MG63 (cell line): ENCODE data around the gene IGSF3. TPM values are rescaled to one million over a fixed set of nuclear protein-coding genes. Genes with fewer than 3 reads are reported as not detected.
"Not testable (repeated sequence)": the region's sequence is repeated elsewhere in the genome, so short reads cannot be mapped to it uniquely, and the experiment has no call there.

ENCODE experiments used
- DNase-seq: peaks from one replicate; pipeline ENCODE4 v3.0.0-alpha.2; 2020
- H3K27me3 ChIP-seq: fragments of 250-450 bp; sonication (Bioruptor Pico); 2 replicates; pipeline ENCODE4 v1.5.1; 2020; ENCODE audit warnings: mild to moderate bottlenecking, moderate library complexity
- H3K36me3 ChIP-seq: fragments of 250-450 bp; sonication (Bioruptor Pico); 2 replicates; pipeline ENCODE4 v1.5.1; 2020; ENCODE audit warnings: mild to moderate bottlenecking, moderate library complexity
- H3K4me3 ChIP-seq: fragments of 250-450 bp; sonication (Bioruptor Pico); 2 replicates; pipeline ENCODE4 v1.5.1; 2020; ENCODE audit warnings: mild to moderate bottlenecking, moderate library complexity
- H3K9me3 ChIP-seq: fragments of 250-450 bp; sonication (Bioruptor Pico); 2 replicates; pipeline ENCODE4 v1.5.1; 2020; ENCODE audit warnings: mild to moderate bottlenecking, moderate library complexity
- total RNA-seq: library from RNA; depleted of rRNA; stranded (reverse); fragments of >200 nt; shearing (Covaris generic); gene quantifications from 2 replicates; pipeline ENCODE4 v1.2.3, GENCODE V29; 2014; ENCODE audit warnings: low replicate concordance

Gene IGSF3
- total RNA-seq, 1 experiment from 2014 or later = 5.0 TPM

DNA sequence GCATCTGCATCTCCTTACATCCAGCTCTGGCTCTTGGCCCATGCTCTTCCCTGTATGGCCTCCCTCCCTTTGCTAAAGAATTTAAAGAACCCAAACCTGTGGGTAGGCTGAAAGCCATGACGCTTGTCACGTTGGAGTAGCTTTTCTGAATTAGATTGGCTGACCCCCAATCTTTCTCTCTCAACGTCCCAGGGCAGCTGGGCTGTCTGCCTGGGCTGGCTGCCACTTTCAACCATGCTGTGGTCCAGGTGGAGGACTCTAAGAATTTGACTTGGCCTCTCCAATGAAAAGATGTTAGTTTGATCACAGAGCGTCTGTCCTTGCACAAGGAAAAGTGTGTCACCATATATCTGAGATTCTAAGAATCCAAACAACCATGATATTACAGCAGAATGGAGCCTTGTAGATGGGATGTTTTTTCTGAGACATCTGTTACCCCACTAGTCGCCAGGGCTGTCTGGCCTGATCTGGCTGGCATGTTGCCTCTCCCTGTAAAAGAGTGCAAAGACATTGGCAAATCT is 6.5 kb upstream of the IGSF3 start:
- no peak overlapping the region for H3K4me3 ChIP-seq
- no peak for DNase-seq
- no peaks in the 10 kb centered on the region for H3K27me3 ChIP-seq
- H3K36me3 ChIP-seq = no peaks in the 10 kb centered on the region
- peaks cover 6% of the 10 kb centered on the region; the same call in 1 of the 2 replicates for H3K9me3 ChIP-seq

DNA sequence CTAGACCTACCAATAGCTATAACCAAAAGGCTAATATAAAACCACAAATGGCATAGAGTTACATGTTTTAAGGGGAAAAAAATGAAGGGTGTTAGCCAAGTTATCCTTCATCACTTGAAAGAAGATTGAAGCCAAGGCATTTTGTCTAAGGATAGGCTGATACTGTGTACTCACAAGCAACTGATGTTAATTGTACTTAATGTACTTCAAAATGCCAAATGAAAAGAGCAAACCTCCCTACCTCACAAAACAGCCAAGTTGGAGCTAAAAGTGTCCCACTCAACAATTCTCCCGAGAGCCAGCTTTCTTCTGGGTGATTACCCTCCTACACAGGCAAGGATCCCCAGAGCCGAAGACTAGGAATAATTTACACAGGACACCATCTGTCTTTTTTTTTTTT is 4.4 kb upstream of the IGSF3 start:
- peaks cover 6% of the 10 kb centered on the region; the same call in 1 of the 2 replicates for H3K9me3 ChIP-seq
- no peak for DNase-seq
- peaks cover 3% of the 10 kb centered on the region for H3K27me3 ChIP-seq
- H3K4me3 ChIP-seq = no peak overlapping the region
- no peaks in the 10 kb centered on the region for H3K36me3 ChIP-seq

- no peak for DNase-seq
- Histone ChIP-seq H3K9me3 (peaks cover 6% of the 10 kb centered on the region; the same call in 1 of the 2 replicates), H3K36me3 (no peaks in the 10 kb centered on the region), H3K4me3 (no peak overlapping the region), H3K27me3 (peaks cover 10% of the 10 kb centered on the region)
These were observed 3.7 kb upstream of the IGSF3 start for GRCh38 chr1:116671072-116671760.

DNA sequence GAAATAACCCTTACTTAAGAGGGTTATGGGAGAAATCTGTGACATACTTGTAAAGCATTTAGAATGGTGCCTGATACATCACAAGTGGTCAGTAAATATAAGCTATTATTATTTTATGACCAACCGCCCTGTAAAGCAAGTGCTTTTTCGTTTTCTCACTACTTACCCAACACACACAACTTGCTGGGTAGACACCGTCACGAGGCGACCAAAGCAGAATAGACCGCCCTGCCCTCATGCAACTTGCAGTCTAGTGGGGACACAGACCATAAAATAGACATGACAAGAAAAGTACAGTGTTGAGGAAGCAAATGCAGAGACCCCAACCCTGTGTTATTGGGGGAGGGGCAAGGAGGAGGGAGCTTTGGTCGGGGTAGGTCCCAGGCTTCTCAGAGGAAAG is 744 bp upstream of the IGSF3 start:
- no peak for DNase-seq
- Histone ChIP-seq H3K9me3 (no peaks in the 10 kb centered on the region), H3K4me3 (no peak overlapping the region), H3K27me3 (peaks cover 24% of the 10 kb centered on the region), H3K36me3 (no peaks in the 10 kb centered on the region)

- no peaks in the 10 kb centered on the region for H3K36me3 ChIP-seq
- peak overlapping the region; percentile 55 for H3K4me3 ChIP-seq
- peaks cover 24% of the 10 kb centered on the region for H3K27me3 ChIP-seq
- no peaks in the 10 kb centered on the region for H3K9me3 ChIP-seq
- no peak for DNase-seq
These were observed 407 bp downstream of the IGSF3 start for GRCh38 chr1:116667078-116667574.

DNA sequence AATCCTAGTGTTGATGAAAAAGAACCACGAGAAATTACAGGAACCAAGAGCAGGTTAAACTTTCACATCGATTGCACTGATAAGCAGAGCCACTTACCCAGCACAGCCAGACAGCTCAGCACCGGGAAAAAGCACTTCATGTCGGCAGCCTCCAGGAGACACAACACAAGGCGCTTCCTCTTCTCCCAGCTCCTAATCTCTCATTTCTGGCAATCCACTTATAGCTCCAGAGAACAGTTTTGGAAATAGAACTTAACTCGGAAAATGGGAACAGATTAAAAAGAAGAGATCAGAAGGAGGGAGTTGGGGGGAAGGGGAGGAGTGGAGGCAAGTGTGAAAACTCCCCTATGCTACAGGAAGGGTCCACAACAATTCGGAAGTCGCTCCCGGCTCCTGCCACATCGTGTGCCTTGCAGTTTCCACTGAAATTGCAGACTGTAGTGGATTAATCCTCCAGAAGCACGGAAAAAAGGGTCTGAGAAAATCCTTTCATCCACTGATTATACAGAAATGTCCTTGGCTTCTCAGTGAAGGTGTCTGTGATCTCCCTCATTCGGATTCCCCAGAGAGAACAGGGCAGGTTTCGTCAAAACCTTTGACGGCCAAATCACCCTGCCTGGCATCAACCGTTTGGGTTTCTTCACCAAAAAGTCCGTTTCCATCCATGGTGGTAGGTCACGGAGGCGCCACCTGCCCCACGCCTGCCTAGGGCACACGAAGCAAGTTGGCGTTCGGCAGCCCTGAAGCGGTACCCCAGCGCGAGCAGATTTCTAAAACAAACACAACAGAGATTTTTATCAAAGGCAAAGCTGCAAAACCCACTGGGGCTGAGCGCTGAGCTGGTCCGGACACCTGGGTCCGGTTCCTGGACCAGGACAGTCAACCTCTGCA is 1.1 kb downstream of the IGSF3 start:
- DNase-seq = no peak
- Histone ChIP-seq H3K36me3 (no peaks in the 10 kb centered on the region), H3K27me3 (peaks cover 24% of the 10 kb centered on the region), H3K4me3 (peak overlapping the region; percentile 55), H3K9me3 (no peaks in the 10 kb centered on the region)

- Histone ChIP-seq H3K36me3 (no peaks in the 10 kb centered on the region), H3K4me3 (no peak overlapping the region), H3K27me3 (peaks cover 24% of the 10 kb centered on the region), H3K9me3 (no peaks in the 10 kb centered on the region)
- no peak for DNase-seq
These were observed 2.6 kb downstream of the IGSF3 start for GRCh38 chr1:116664978-116665371.

- H3K9me3 ChIP-seq = no peaks in the 10 kb centered on the region
- no peaks in the 10 kb centered on the region for H3K36me3 ChIP-seq
- DNase-seq = no peak
- no peak overlapping the region for H3K4me3 ChIP-seq
- H3K27me3 ChIP-seq = peaks cover 24% of the 10 kb centered on the region
These were observed 3.1 kb downstream of the IGSF3 start for GRCh38 chr1:116664366-116664977.

GRCh38 chr1:116663821-116664220 is 3.7 kb downstream of the IGSF3 start:
- no peaks in the 10 kb centered on the region for H3K36me3 ChIP-seq
- H3K4me3 ChIP-seq = no peak overlapping the region
- no peaks in the 10 kb centered on the region for H3K9me3 ChIP-seq
- DNase-seq = no peak
- H3K27me3 ChIP-seq = peaks cover 24% of the 10 kb centered on the region

DNA sequence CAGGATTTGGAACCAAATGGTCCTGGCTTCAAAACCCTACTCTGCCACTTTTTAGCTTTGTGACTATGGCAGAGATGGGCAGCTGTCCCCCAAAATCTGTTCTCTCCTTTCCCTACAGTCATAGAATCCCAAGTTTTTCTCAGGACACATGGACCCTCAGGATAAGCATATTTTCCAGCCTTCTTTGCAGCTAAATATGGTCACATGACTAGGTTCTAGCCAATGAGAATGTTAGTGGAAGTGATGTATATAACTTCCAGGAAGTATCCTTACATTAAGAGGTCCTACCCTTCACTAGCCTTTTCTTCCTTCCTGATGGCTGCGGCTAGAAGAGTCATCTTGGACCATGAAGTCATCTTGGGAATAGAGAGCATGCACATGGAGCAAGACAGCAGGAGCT is 5.9 kb downstream of the IGSF3 start:
- DNase-seq = no peak
- Histone ChIP-seq H3K27me3 (peaks cover 18% of the 10 kb centered on the region), H3K9me3 (no peaks in the 10 kb centered on the region), H3K4me3 (no peak overlapping the region), H3K36me3 (no peaks in the 10 kb centered on the region)

- not testable (repeated sequence) for DNase-seq
These were observed 8.9 kb downstream of the IGSF3 start for GRCh38 chr1:116658645-116659044.

GRCh38 chr1:116657836-116658235 is 9.7 kb downstream of the IGSF3 start:
- not testable (repeated sequence) for H3K27me3 ChIP-seq, DNase-seq, H3K36me3 ChIP-seq, H3K4me3 ChIP-seq, H3K9me3 ChIP-seq

More at GRCh38 chr1:116658645-116659044, 8.9 kb downstream of the IGSF3 start:
- not testable (repeated sequence) for H3K9me3 ChIP-seq, H3K36me3 ChIP-seq, H3K27me3 ChIP-seq, H3K4me3 ChIP-seq

- H3K4me3 ChIP-seq = no peak overlapping the region
- no peak for DNase-seq
- H3K27me3 ChIP-seq = no peaks in the 10 kb centered on the region; the same call in 1 of the 2 replicates
- no peaks in the 10 kb centered on the region for H3K36me3 ChIP-seq
- H3K9me3 ChIP-seq = no peaks in the 10 kb centered on the region
These were observed 13.2 kb downstream of the IGSF3 start for GRCh38 chr1:116654351-116654750.

DNA sequence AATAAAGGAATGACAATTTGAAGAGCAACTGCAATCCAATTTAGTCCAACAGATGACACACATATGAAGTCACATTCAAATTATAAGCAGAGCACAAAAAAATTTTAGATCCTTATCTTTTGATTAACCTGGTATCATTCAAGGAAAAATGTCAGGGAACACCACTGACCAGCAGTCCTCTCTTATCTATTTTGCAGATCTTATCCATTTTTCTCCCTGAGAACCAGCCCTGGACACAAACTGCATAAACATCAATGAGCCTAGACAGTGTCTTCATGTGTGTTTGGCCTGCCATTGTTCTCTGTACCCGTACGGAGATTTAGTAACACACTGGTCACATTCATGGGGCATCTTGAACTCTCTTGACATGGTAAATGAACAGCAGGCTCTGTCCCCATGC is 14.9 kb downstream of the IGSF3 start:
- DNase-seq, H3K27me3 ChIP-seq, H3K36me3 ChIP-seq, H3K9me3 ChIP-seq, H3K4me3 ChIP-seq: not testable (repeated sequence)

DNA sequence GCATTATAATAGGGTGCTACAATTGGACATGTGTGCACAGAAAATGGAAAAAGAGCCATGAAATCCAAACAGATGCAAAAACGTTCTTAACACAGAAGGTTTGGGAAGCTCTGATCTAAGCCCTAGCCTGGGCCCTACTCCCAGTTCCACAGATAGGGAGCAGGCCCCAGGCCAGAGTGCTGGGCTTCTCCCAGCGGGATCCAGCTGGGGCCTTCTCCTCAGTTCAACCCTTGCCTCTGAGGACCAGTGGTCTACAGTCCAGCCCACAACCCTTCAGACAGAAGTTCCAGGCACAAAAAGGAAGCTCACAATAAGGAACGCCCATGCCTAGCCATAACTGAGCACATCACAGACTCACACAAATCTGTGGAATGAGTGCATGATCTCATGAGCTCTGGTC is 16.8 kb downstream of the IGSF3 start:
- not testable (repeated sequence) for H3K4me3 ChIP-seq, H3K36me3 ChIP-seq, H3K27me3 ChIP-seq, H3K9me3 ChIP-seq, DNase-seq

DNA sequence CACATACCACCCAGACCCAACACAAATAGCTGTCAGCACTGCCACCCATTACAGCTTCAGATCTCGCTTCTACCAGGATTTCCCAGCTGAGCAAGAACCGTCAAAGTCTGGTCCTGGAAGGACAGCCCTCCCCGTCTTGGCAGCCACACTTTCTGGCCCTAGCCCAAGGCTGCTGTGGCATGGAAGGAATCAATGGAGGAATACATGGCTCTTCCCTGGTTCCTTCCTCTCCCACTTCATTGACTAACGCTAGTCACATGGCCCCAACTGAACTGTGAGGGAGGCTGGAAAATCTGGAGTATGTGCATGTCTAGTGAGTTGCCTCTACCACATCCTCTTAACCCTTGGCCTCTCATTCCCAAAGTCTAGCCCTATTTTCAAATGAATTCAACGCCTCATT is 18.5 kb downstream of the IGSF3 start:
- H3K36me3 ChIP-seq, DNase-seq: not testable (repeated sequence)

DNA sequence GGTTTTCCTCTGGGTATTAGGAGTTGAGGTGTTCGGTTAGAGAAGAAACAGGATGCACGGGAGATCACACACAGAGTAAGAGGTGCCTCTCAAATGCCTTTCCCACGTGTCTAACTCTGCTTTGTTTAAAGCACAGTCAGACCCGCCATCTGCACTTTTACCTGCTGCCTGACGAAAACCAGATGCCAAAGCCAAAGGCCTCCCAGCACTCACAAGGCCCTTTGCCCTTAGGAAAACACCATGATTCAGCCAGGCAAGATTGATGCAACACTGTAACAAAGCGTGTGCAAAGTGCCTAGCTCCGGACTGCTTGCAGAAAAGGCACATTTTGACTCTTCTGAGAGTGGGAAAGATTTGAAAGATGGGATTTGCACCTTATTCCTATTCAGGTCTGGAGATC is 19.2 kb downstream of the IGSF3 start:
- H3K27me3 ChIP-seq, DNase-seq, H3K9me3 ChIP-seq, H3K36me3 ChIP-seq, H3K4me3 ChIP-seq: not testable (repeated sequence)

More for the DNA sequence above, 18.5 kb downstream of the IGSF3 start:
- not testable (repeated sequence) for H3K4me3 ChIP-seq, H3K27me3 ChIP-seq, H3K9me3 ChIP-seq
